ENCODE data around the gene ZNF846.

Gene ZNF846

GRCh38 chr19:9702186-9702585 lies 66.4 kb downstream of the ZNF846 start:
- ChIA-PET CTCF (no interaction called here), POLR2A (no interaction called here)

More at GRCh38 chr19:9702186-9702585, 66.4 kb downstream of the ZNF846 start:
- Histone ChIP-seq H3K4me3 (ENCODE audit: low read depth, low read length) (no peak overlapping the region), H3K9me3 (ENCODE audit: control insufficient read depth, insufficient read depth, low read depth, low read length) (no peaks in the 10 kb centered on the region), H3K4me1 (ENCODE audit: control insufficient read depth, insufficient read depth, low read length) (no peaks in the 10 kb centered on the region), H3K27ac (ENCODE audit: extremely low read depth, low read depth, low read length) (no peak overlapping the region), H3K36me3 (ENCODE audit: control insufficient read depth in 2 of 2, insufficient read depth in 1 of 2, low read length in 2 of 2) (no peaks in the 10 kb centered on the region)
- TF ChIP-seq KLF16 (tag by site-specific recombination; IDR thresholded peaks at IDR 0.05) (no peak), RBAK (tag by site-specific recombination; IDR thresholded peaks at IDR 0.05) (no peak), ZNF362 (tag by site-specific recombination; IDR thresholded peaks at IDR 0.05) (no peak), IKZF3 (tag by site-specific recombination; IDR thresholded peaks at IDR 0.05) (no peak), ZXDB (tag by site-specific recombination; IDR thresholded peaks at IDR 0.05) (no peak), ZNF837 (tag by site-specific recombination; IDR thresholded peaks at IDR 0.05) (no peak), ZNF26 (tag by site-specific recombination; IDR thresholded peaks at IDR 0.05) (no peak)
